Smooth muscle cell (in vitro differentiated cells): ENCODE results near the gene CCN6. TPM values are rescaled to one million over a fixed set of nuclear protein-coding genes. Genes with fewer than 3 reads are reported as not detected.

Source experiments
- DNase-seq: peaks from one replicate; lab custom pipeline; 2025; ENCODE audit not compliant: unreplicated experiment; lab: John Stamatoyannopoulos, UW
- H2AFZ ChIP-seq: fragments of 200-600 bp; sonication (generic); 2 replicates; pipeline ENCODE4 v1.6.0; 2016; ENCODE audit warnings: antibody characterized with exemption, low read depth, mild to moderate bottlenecking
- H3F3A ChIP-seq: fragments of 200-600 bp; sonication (generic); 2 replicates; pipeline ENCODE4 v1.6.0; 2017; ENCODE audit warnings: antibody characterized with exemption, low read depth
- H3K27ac ChIP-seq: fragments of 200-600 bp; sonication (generic); 2 replicates; pipeline ENCODE4 v1.5.1; 2016; ENCODE audit warnings: low read depth, mild to moderate bottlenecking
- H3K27me3 ChIP-seq: fragments of 200-600 bp; sonication (generic); 2 replicates; pipeline ENCODE4 v1.6.1; 2016; ENCODE audit warnings: low read depth, mild to moderate bottlenecking
- H3K36me3 ChIP-seq: fragments of 200-600 bp; sonication (generic); 2 replicates; pipeline ENCODE4 v1.5.1; 2016; ENCODE audit warnings: low read depth
- H3K4me1 ChIP-seq: fragments of 200-600 bp; sonication (generic); 2 replicates; pipeline ENCODE4 v1.5.1; 2016; ENCODE audit warnings: low read depth
- H3K4me2 ChIP-seq: fragments of 200-600 bp; sonication (generic); 2 replicates; pipeline ENCODE4 v1.6.0; 2016; ENCODE audit warnings: mild to moderate bottlenecking
- H3K4me3 ChIP-seq: fragments of 200-600 bp; sonication (generic); 2 replicates; pipeline ENCODE4 v1.5.1; 2016; ENCODE audit warnings: mild to moderate bottlenecking
- H3K79me2 ChIP-seq: fragments of 200-600 bp; sonication (generic); 2 replicates; pipeline ENCODE4 v1.6.0; 2016; ENCODE audit warnings: low read depth, mild to moderate bottlenecking
- H3K9ac ChIP-seq: fragments of 200-600 bp; sonication (generic); 2 replicates; pipeline ENCODE4 v1.6.0; 2016; ENCODE audit warnings: low read depth
- H3K9me3 ChIP-seq: fragments of 200-600 bp; sonication (generic); replicated peaks from 2 replicates; pipeline ENCODE4 v1.5.1; 2016; ENCODE audit warnings: low read depth
- H4K20me1 ChIP-seq: fragments of 200-600 bp; sonication (generic); 2 replicates; pipeline ENCODE4 v1.6.0; 2016; ENCODE audit warnings: low read depth
- WGBS: methylation state at CpG from one replicate; pipeline ENCODE4 v1.1.7; 2016; ENCODE audit warnings: low lambda C conversion rate; 5-methylcytosine and 5-hydroxymethylcytosine counted together
- polyA plus RNA-seq: library from polyadenylated mRNA; unstranded; fragments of >200 nt; fragmentation: Nextera tagmentation; extraction: Ambion mirVana; gene quantifications from 2 replicates; pipeline ENCODE4 v1.2.1, GENCODE V29; 2016
- total RNA-seq: library from RNA; depleted of rRNA; stranded (reverse); fragments of >200 nt; gene quantifications from 2 replicates; pipeline ENCODE4 v1.2.3, GENCODE V29; 2014
- TF ChIP-seq, protein P1 (sequence below): fragments of 200-600 bp; sonication (generic); IDR thresholded peaks from 2 replicates; pipeline ENCODE4 v1.5.1; 2017; ENCODE audit warnings: borderline replicate concordance, mild to moderate bottlenecking, antibody characterized with exemption; ENCODE audit not compliant: insufficient read depth, poor library complexity, severe bottlenecking

The CCN6 gene
- total and polyA plus RNA-seq, 2 experiments from 2014 or later = 0.23 TPM; not detected in 1

DNA sequence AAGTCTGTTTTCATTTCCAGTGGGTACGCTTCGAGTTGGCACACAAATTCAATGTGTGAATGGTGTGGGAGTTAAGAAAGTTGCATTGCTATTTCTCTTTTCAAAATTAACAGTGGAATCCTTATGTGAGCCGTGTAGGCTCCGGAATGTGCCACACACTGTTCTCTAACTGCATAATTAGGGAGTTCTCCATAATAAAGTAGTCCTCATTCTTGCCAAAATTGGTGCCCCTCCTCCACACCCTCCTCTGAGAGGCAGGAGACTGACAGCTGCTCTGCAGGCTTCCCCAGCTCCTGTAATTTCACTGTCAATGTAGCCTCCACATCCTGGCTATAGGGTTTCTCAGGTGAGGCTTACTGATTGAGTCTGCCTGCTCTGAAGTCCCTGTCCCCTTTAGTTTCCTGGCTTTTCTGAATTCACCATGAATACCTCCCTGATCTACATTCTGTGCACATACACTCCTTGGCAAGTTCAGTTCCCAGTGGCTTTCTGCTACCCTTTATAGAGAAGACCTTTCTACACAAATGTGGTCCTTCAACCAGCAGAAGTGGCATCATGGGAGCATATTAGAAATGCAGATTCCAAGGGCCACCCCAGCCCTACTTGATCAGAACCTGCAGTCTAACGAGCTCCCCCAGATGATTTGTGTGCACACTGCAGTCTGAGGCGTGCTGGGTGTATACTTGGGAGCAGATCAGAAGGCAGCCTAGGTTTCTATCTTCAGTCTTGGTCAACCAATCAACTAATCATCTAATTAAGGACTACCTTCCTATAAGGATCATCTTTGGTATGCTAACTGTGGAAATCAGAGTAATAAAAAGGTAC lies 19.9 kb upstream of the CCN6 start:
- Histone ChIP-seq H3K36me3 (no peaks in the 10 kb centered on the region), H3K4me2 (no peak overlapping the region), H3K9ac (no peak overlapping the region), H2AFZ (no peak overlapping the region), H4K20me1 (no peaks in the 10 kb centered on the region), H3K79me2 (no peaks in the 10 kb centered on the region), H3K4me1 (peaks cover 4% of the 10 kb centered on the region), H3K27me3 (no peaks in the 10 kb centered on the region), H3K9me3 (no peaks in the 10 kb centered on the region), H3K27ac (no peak overlapping the region), H3F3A (peaks cover 18% of the 10 kb centered on the region), H3K4me3 (no peak overlapping the region)
- TF ChIP-seq, protein P1, sequence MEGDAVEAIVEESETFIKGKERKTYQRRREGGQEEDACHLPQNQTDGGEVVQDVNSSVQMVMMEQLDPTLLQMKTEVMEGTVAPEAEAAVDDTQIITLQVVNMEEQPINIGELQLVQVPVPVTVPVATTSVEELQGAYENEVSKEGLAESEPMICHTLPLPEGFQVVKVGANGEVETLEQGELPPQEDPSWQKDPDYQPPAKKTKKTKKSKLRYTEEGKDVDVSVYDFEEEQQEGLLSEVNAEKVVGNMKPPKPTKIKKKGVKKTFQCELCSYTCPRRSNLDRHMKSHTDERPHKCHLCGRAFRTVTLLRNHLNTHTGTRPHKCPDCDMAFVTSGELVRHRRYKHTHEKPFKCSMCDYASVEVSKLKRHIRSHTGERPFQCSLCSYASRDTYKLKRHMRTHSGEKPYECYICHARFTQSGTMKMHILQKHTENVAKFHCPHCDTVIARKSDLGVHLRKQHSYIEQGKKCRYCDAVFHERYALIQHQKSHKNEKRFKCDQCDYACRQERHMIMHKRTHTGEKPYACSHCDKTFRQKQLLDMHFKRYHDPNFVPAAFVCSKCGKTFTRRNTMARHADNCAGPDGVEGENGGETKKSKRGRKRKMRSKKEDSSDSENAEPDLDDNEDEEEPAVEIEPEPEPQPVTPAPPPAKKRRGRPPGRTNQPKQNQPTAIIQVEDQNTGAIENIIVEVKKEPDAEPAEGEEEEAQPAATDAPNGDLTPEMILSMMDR = no peak
- DNase-seq = no peak
- WGBS = 81% methylated on average over 6 of the region's 6 CpGs

DNA sequence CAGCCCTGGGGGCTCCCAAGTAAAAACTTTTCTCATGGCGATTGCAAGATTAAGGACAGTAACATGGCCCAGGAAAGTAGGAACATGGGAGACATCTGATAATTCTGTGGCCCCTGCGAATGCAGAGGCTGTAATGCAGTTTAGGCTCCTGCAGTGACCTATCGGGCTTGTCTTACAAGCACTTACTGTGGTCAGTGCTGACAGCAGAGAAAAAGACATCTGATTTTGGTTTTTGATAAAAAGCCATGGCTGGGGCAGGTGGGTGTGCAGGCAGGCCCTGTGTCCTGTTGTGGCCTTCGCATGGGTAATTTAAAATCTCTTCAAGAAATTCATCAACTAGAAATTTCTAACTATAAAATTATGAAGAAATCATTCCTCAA lies 19.3 kb upstream of the CCN6 start:
- Histone ChIP-seq H3K36me3 (no peaks in the 10 kb centered on the region), H3K79me2 (no peaks in the 10 kb centered on the region), H2AFZ (no peak overlapping the region), H4K20me1 (no peaks in the 10 kb centered on the region), H3K4me1 (peaks cover 4% of the 10 kb centered on the region), H3K9me3 (no peaks in the 10 kb centered on the region), H3K4me3 (no peak overlapping the region), H3K9ac (no peak overlapping the region), H3F3A (peaks cover 18% of the 10 kb centered on the region), H3K27me3 (no peaks in the 10 kb centered on the region), H3K4me2 (no peak overlapping the region), H3K27ac (no peak overlapping the region)
- DNase-seq = no peak
- TF ChIP-seq, protein P1 = no peak
- WGBS = 88% methylated on average over 4 of the region's 4 CpGs

DNA sequence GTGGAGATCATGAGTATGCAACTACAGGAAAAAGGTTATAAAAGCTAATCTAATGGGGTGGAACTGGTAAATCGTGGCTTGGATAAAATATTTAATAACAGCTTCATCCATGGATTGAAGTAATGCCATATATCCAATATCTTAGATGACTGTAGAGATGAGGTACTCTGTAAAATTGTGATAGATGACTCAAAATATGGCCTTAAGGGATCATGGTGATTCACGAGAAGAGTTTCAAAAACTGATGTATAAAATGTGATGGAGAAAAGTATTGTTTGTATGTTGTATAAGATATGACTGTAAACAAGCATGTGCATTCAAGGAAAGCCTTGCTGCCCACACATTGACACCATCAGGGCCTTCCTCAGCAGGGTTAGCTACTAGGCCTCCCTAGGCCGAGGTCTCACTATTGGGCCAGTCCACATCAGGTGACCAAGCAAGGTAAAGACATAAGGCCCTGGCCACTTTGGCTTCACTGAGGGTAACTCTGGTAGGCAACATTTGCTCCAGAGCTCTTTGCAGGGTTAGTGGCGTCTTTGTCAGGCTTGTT lies 17.7 kb upstream of the CCN6 start:
- no peak for DNase-seq
- no peak overlapping the region for H2AFZ ChIP-seq
- H3K27ac ChIP-seq = peak overlapping the region; percentile 84
- WGBS = 72% methylated on average over 4 of the region's 4 CpGs
- H3K4me3 ChIP-seq = no peak overlapping the region
- no peaks in the 10 kb centered on the region for H4K20me1 ChIP-seq
- TF ChIP-seq, protein P1 = no peak
- H3K4me1 ChIP-seq = peaks cover 4% of the 10 kb centered on the region
- H3K4me2 ChIP-seq = no peak overlapping the region
- no peak overlapping the region for H3K9ac ChIP-seq
- H3K79me2 ChIP-seq = no peaks in the 10 kb centered on the region
- no peaks in the 10 kb centered on the region for H3K9me3 ChIP-seq
- no peaks in the 10 kb centered on the region for H3K27me3 ChIP-seq
- peaks cover 18% of the 10 kb centered on the region for H3F3A ChIP-seq
- H3K36me3 ChIP-seq = no peaks in the 10 kb centered on the region

DNA sequence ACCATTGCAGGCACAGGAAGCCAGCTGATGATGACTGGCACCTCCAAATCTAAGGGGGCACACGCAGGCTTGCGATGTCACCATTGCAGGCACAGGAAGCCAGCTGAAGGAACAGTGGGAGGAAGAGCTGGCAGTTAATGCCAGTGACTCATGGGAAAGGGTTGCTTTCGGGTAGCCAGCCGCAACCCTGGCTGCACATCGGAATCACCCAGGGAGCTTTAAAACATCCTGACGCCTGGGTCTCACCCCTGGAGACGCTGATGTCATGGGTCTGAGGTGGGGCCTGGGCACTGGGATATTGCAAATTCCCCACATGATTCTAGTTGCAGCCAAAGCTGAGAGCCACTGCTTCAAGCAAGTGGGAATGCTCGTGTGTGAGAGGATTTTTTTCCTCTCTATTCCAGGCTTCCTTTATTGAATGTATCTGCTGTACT lies 16.1 kb upstream of the CCN6 start:
- WGBS = 9% methylated on average over 8 of the region's 8 CpGs
- Histone ChIP-seq H2AFZ (no peak overlapping the region), H3K36me3 (no peaks in the 10 kb centered on the region), H3K27me3 (no peaks in the 10 kb centered on the region), H3K9ac (peak overlapping the region; percentile 76), H3F3A (peaks cover 18% of the 10 kb centered on the region), H3K4me2 (peak overlapping the region; percentile 77), H3K9me3 (no peaks in the 10 kb centered on the region), H3K4me1 (peaks cover 8% of the 10 kb centered on the region), H3K4me3 (no peak overlapping the region), H3K79me2 (no peaks in the 10 kb centered on the region), H3K27ac (peak overlapping the region; percentile 84), H4K20me1 (no peaks in the 10 kb centered on the region)
- DNase-seq = peak; percentile 46
- TF ChIP-seq, protein P1 = no peak
